Pulmonary artery endothelial cell (primary cell): ENCODE data around the gene GGCX. TPM values are rescaled to one million over a fixed set of nuclear protein-coding genes. Genes with fewer than 3 reads are reported as not detected.
A peak's percentile ranks its signal among the peaks of the same experiment; 100 is the strongest.
"Not testable (repeated sequence)": the region's sequence is repeated elsewhere in the genome, so short reads cannot be mapped to it uniquely, and the experiment has no call there.

ENCODE experiments used
- DNase-seq: peaks from one replicate; pipeline ENCODE4 v3.0.0-alpha.2; 2011; ENCODE audit warnings: low read depth, low spot score
- total RNA-seq: library from RNA; depleted of rRNA; stranded (reverse); fragments of >200 nt; gene quantifications from 2 replicates; pipeline ENCODE4 v1.2.3, GENCODE V29; 2014

GGCX gene
- total RNA-seq, 1 donor from 2014 or later = 39.1 TPM

GRCh38 chr2:85575739-85576138 is 14.4 kb upstream of the GGCX start:
- no peak for DNase-seq

- no peak for DNase-seq
Observed at GRCh38 chr2:85566265-85566664, 5.0 kb upstream of the GGCX start.

GRCh38 chr2:85564144-85564563 is 2.9 kb upstream of the GGCX start:
- DNase-seq = no peak

GRCh38 chr2:85560812-85561279 is 447 bp downstream of the GGCX start:
- DNase-seq = no peak

GRCh38 chr2:85560403-85560726 is 928 bp downstream of the GGCX start:
- not testable (repeated sequence) for DNase-seq

GRCh38 chr2:85558160-85558559 is 3.1 kb downstream of the GGCX start:
- DNase-seq = no peak

- DNase-seq = no peak
Observed at GRCh38 chr2:85557130-85557529, 4.2 kb downstream of the GGCX start.

- no peak for DNase-seq
Observed at GRCh38 chr2:85554980-85555612, 6.2 kb downstream of the GGCX start.

GRCh38 chr2:85553184-85553583 is 8.1 kb downstream of the GGCX start:
- DNase-seq = no peak

GRCh38 chr2:85551698-85552678 is 9.3 kb downstream of the GGCX start:
- DNase-seq = peak; percentile 37

GRCh38 chr2:85550486-85550885 is 10.8 kb downstream of the GGCX start:
- no peak for DNase-seq

- DNase-seq = peak; percentile 20
Observed at GRCh38 chr2:85549826-85550225, 11.5 kb downstream of the GGCX start.

GRCh38 chr2:85549095-85549494 is 12.2 kb downstream of the GGCX start:
- DNase-seq = no peak

- no peak for DNase-seq
Observed at GRCh38 chr2:85548608-85548900, 12.7 kb downstream of the GGCX start.

- DNase-seq = no peak
Observed at GRCh38 chr2:85547859-85548607, 13.3 kb downstream of the GGCX start.

GRCh38 chr2:85547089-85547858 is 14.0 kb downstream of the GGCX start:
- DNase-seq = no peak

- DNase-seq = no peak
Observed at GRCh38 chr2:85545780-85546240, 15.5 kb downstream of the GGCX start.

GRCh38 chr2:85544915-85545779 is 16.1 kb downstream of the GGCX start:
- not testable (repeated sequence) for DNase-seq

GRCh38 chr2:85544254-85544691 is 17.0 kb downstream of the GGCX start:
- DNase-seq = not testable (repeated sequence)

- DNase-seq = no peak
Observed at GRCh38 chr2:85542777-85543176, 18.5 kb downstream of the GGCX start.
